ENCODE results near the gene KIF6.
A peak's percentile ranks its signal among the peaks of the same experiment; 100 is the strongest.

Gene KIF6

GRCh38 chr6:39369987-39370386, 355.2 kb downstream of the KIF6 start:
- no peak for DNase-seq

- no peak for DNase-seq
Observed at GRCh38 chr6:39367700-39368099, 357.5 kb downstream of the KIF6 start.

GRCh38 chr6:39366931-39367618, 358.1 kb downstream of the KIF6 start:
- DNase-seq, result no peak

- no peak for DNase-seq
Observed at GRCh38 chr6:39365281-39366074, 359.7 kb downstream of the KIF6 start.

- DNase-seq, result no peak
Observed at GRCh38 chr6:39363280-39363679, 361.9 kb downstream of the KIF6 start.

- peak; percentile 56 for DNase-seq
Observed at GRCh38 chr6:39362487-39362865, 362.7 kb downstream of the KIF6 start.

GRCh38 chr6:39361657-39362486, 363.3 kb downstream of the KIF6 start:
- DNase-seq, result peak; percentile 91

GRCh38 chr6:39360378-39360777, 364.8 kb downstream of the KIF6 start:
- DNase-seq, result no peak

- peak; percentile 92 for DNase-seq
Observed at GRCh38 chr6:39357998-39358686, 367.1 kb downstream of the KIF6 start.

GRCh38 chr6:39353698-39354315, 371.4 kb downstream of the KIF6 start:
- no peak for DNase-seq

- no peak for DNase-seq
Observed at GRCh38 chr6:39350723-39351505, 374.3 kb downstream of the KIF6 start.

- no peak for DNase-seq
Observed at GRCh38 chr6:39348740-39349139, 376.5 kb downstream of the KIF6 start.

- peak; percentile 85 for DNase-seq
Observed at GRCh38 chr6:39347906-39348585, 377.2 kb downstream of the KIF6 start.

- peak; percentile 49 for DNase-seq
Observed at GRCh38 chr6:39347206-39347605, 378.0 kb downstream of the KIF6 start.

GRCh38 chr6:39344821-39345280, 380.4 kb downstream of the KIF6 start:
- peak; percentile 71 for DNase-seq

GRCh38 chr6:39343396-39343870, 381.8 kb downstream of the KIF6 start:
- DNase-seq, result no peak

- DNase-seq, result peak; percentile 78
Observed at GRCh38 chr6:39342692-39343395, 382.4 kb downstream of the KIF6 start.

GRCh38 chr6:39341937-39342336, 383.3 kb downstream of the KIF6 start:
- DNase-seq, result no peak

- no peak for DNase-seq
Observed at GRCh38 chr6:39341352-39341751, 383.9 kb downstream of the KIF6 start.

All from NCI-H510A treated with DMSO at 0.1 percent for 48 hours (cell line).